Adrenal gland (tissue), 12 donors: ENCODE results near the gene S100A4. TPM values are rescaled to one million over a fixed set of nuclear protein-coding genes. Genes with fewer than 3 reads are reported as not detected.

Source experiments
- DNase-seq, 7 donors: peaks; one replicate each; pipeline ENCODE4 v3.0.0-alpha.2; 2019 to 2020
- H3K27ac ChIP-seq, 5 donors: fragments of 200-600 bp; sonication (generic) in 4 of 5; 1 replicate in 3 of 5; 2 replicates in 2 of 5; pipeline versions ENCODE4 v1.5.1 to v1.8.0; 2016 to 2020; ENCODE audit warnings: mild to moderate bottlenecking in 1 of 5
- H3K27me3 ChIP-seq: fragments of 200-600 bp; 2 replicates; pipeline ENCODE4 v1.8.0; 2021
- H3K36me3 ChIP-seq, 2 donors: fragments of 200-600 bp; replicated peaks in 1 of 2; 1 replicate in 1 of 2; 2 replicates in 1 of 2; pipeline versions ENCODE4 v1.5.1 to v1.8.0; 2018 to 2022
- H3K4me1 ChIP-seq, 2 donors: fragments of 200-600 bp; replicated peaks in 1 of 2; 1 replicate in 1 of 2; 2 replicates in 1 of 2; pipeline versions ENCODE4 v1.5.1 to v1.8.0; 2018 to 2021
- H3K4me3 ChIP-seq, 4 donors: fragments of 200-600 bp; sonication (generic) in 3 of 4; one replicate each; pipeline ENCODE4 v1.5.1; 2016 to 2018
- H3K9me3 ChIP-seq, 3 donors: fragments of 200-600 bp; sonication (generic) in 1 of 3; replicated peaks in 1 of 3; 1 replicate in 2 of 3; 2 replicates in 1 of 3; pipeline versions ENCODE4 v1.5.1 to v1.8.0; 2016 to 2021
- CTCF ChIP-seq, 6 experiments: fragments of 450-650 bp in 4 of 6; fragments of 200-600 bp in 2 of 6; sonication (generic) in 1 of 6; IDR thresholded peaks; 1 replicate in 5 of 6; 2 replicates in 1 of 6; pipeline versions ENCODE4 v1.5.1 to v1.8.0; 2016 to 2021; ENCODE audit warnings: antibody characterized with exemption in 6 of 6, mild to moderate bottlenecking in 2 of 6, moderate library complexity in 1 of 6
- POLR2A ChIP-seq, 2 donors: fragments of 450-650 bp; IDR thresholded peaks; one replicate each; pipeline ENCODE4 v1.6.1; 2017; ENCODE audit warnings: antibody characterized with exemption in 2 of 2, mild to moderate bottlenecking in 2 of 2, moderate library complexity in 1 of 2
- WGBS, 4 donors: extraction: QIAGEN DNeasy Blood & Tissue Kit in 2 of 4; methylation state at CpG; one replicate each; pipeline versions ENCODE4 v1.1.5 to v1.1.7; 2013 to 2017; 5-methylcytosine and 5-hydroxymethylcytosine counted together
- intact Hi-C, 2 donors: fragments of 100-400 bp; cut with DNase I; formaldehyde crosslinking; loops; one replicate each; pipeline versions ENCODE4 v1.14.1 to v1.15.0; 2022 to 2023
- polyA plus RNA-seq, 3 donors: library from polyadenylated mRNA; stranded (reverse); fragments of 200-250 nt in 2 of 3; fragments of 350-450 nt in 1 of 3; fragmentation: Illumina TruSeq in 1 of 3; extraction: RNeasy Lipid Tissue Mini Kit (QIAGEN cat#74804) in 1 of 3; gene quantifications; one replicate each; pipeline ENCODE4 v1.2.3, GENCODE V29; 2013 to 2014
- total RNA-seq, 9 donors: library from RNA; depleted of rRNA in 4 of 9; stranded (reverse); fragments of >200 nt in 4 of 9; fragments of 120-200 nt in 1 of 9; fragmentation: NEBNext Ultra II Directional in 1 of 9; extraction: Animal tissue kit (Norgen Biotek cat#: 25700) in 1 of 9; gene quantifications; one replicate each; pipeline versions ENCODE4 v1.1.0 to v1.2.4, GENCODE V29; 2013 to 2023
- donor health status: healthy with polysubstance abuse.
- donor health status: Bipolar disorder and iron deficiency.
- donor health status: DM: yes; HTN: yes; CAD: no.
- donor health status: DM: no; HTN: no; CAD: no.
- donor health status: DM: no; HTN: no; CAD: no.
- donor health status: DM: yes; HTN: yes; CAD: no.

S100A4 gene
- total and polyA plus RNA-seq, 12 donors, result 7.9 to 742 (median 99.9) TPM

- Histone ChIP-seq H3K36me3 (no peaks in the 10 kb centered on the region), H3K27me3 (no peaks in the 10 kb centered on the region), H3K9me3 (no peaks in the 10 kb centered on the region), H3K27ac (peak overlapping the region in 3 of 5 donors; percentile 28 to 78 (median 66)), H3K4me1 (peaks cover 26 to 33% of the 10 kb centered on the region in 2 donors), H3K4me3 (no peak overlapping the region)
- intact Hi-C loops, result loop anchor here in 1 of 2 donors (5.0 kb wide), 1 partner anchor 41 kb away; no protein-coding TSS in a partner anchor
- WGBS, 4 donors, result 77 to 85% (median 85%) methylated on average over 8 to 12 of the region's 12 CpGs
- TF ChIP-seq POLR2A (IDR thresholded peaks at IDR 0.05), result no peak
- no peak for TF ChIP-seq CTCF (IDR thresholded peaks at IDR 0.05)
- DNase-seq, result peak in 1 of 7 donors; percentile 12
Measured at GRCh38 chr1:153553096-153553495, 7.5 kb upstream of the S100A4 start.

- no peak for TF ChIP-seq CTCF (IDR thresholded peaks at IDR 0.05)
- TF ChIP-seq POLR2A (IDR thresholded peaks at IDR 0.05), result no peak
- Histone ChIP-seq H3K27ac (no peak overlapping the region), H3K4me3 (no peak overlapping the region), H3K36me3 (no peaks in the 10 kb centered on the region), H3K9me3 (no peaks in the 10 kb centered on the region), H3K4me1 (peaks cover 26 to 33% of the 10 kb centered on the region in 2 donors), H3K27me3 (no peaks in the 10 kb centered on the region)
- intact Hi-C loops, result loop anchor here in 1 of 2 donors (5.0 kb wide), 1 partner anchor 40 kb away; no protein-coding TSS in a partner anchor
- WGBS, 4 donors, result 89 to 95% (median 92%) methylated on average over 8 of the region's 8 CpGs
- peak in 1 of 7 donors; percentile 9 for DNase-seq
Measured at GRCh38 chr1:153552335-153552734, 6.7 kb upstream of the S100A4 start.

- DNase-seq, result peak in 1 of 7 donors; percentile 8
- WGBS, 4 donors, result 69 to 86% (median 80%) methylated on average over 10 of the region's 10 CpGs
- no peaks in the 10 kb centered on the region for H3K9me3 ChIP-seq
- peak overlapping the region in 1 of 5 donors; percentile 28 for H3K27ac ChIP-seq
- H3K4me3 ChIP-seq, result no peak overlapping the region
- no peaks in the 10 kb centered on the region for H3K36me3 ChIP-seq
- TF ChIP-seq POLR2A (IDR thresholded peaks at IDR 0.05) (no peak), CTCF (IDR thresholded peaks at IDR 0.05) (no peak)
- peaks cover 26 to 37% of the 10 kb centered on the region in 2 donors for H3K4me1 ChIP-seq
- intact Hi-C loops, result loop anchor here in 1 of 2 donors (5.0 kb wide), 1 partner anchor 39 kb away; no protein-coding TSS in a partner anchor
- H3K27me3 ChIP-seq, result no peaks in the 10 kb centered on the region
Measured at GRCh38 chr1:153550827-153551500, 5.4 kb upstream of the S100A4 start.

GRCh38 chr1:153550398-153550758 lies 4.8 kb upstream of the S100A4 start:
- Histone ChIP-seq H3K9me3 (no peaks in the 10 kb centered on the region), H3K27me3 (no peaks in the 10 kb centered on the region), H3K36me3 (no peaks in the 10 kb centered on the region), H3K4me1 (peaks cover 32 to 43% of the 10 kb centered on the region in 2 donors), H3K4me3 (no peak overlapping the region), H3K27ac (no peak overlapping the region)
- intact Hi-C loops, result loop anchor here in 1 of 2 donors (5.0 kb wide), 1 partner anchor 38 kb away; no protein-coding TSS in a partner anchor
- DNase-seq, result no peak
- TF ChIP-seq CTCF (IDR thresholded peaks at IDR 0.05), result no peak
- no peak for TF ChIP-seq POLR2A (IDR thresholded peaks at IDR 0.05)
- WGBS, 4 donors, result 88 to 97% (median 91%) methylated on average over 4 of the region's 4 CpGs
